Panc1 (cell line): ENCODE measurements around the gene GPC6. TPM values are rescaled to one million over a fixed set of nuclear protein-coding genes. Genes with fewer than 3 reads are reported as not detected.

Source experiments
- ATAC-seq: fragments of 200-7000 bp; cut with Tn5 transposase; 2 replicates; pipeline ENCODE4 v1.9.1; 2020; ENCODE audit warnings: mild to moderate bottlenecking, moderate library complexity
- BruUV-seq: library from RNA; stranded (reverse); fragments of 400-500 nt; replicated peaks from 2 replicates; lab custom pipeline; 2021; lab: Mats Ljungman, UMichigan
- CTCF ChIA-PET: fragments of 300-600 bp; sonication (Branson Sonifier 250); formaldehyde crosslinking; loops from one replicate; lab custom pipeline; 2022; ENCODE audit warnings: antibody characterized with exemption; lab: Charles Lee
- POLR2A ChIA-PET: fragments of 300-600 bp; sonication (Branson Sonifier 250); formaldehyde crosslinking; loops from one replicate; lab custom pipeline; 2022; ENCODE audit warnings: antibody characterized with exemption; lab: Charles Lee
- DNase-seq: peaks from one replicate; pipeline ENCODE4 v3.0.0-alpha.2; 2010; ENCODE audit warnings: low read depth, low spot score
- H3K27ac ChIP-seq: 2 replicates; pipeline ENCODE4 v1.5.1; 2011; ENCODE audit warnings: mild to moderate bottlenecking, low read length, inconsistent platforms
- H3K27me3 ChIP-seq: fragments of 200-500 bp; sonication (Bioruptor generic); 2 replicates; pipeline ENCODE4 v1.6.0; 2014; ENCODE audit warnings: low read length, inconsistent platforms; ENCODE audit not compliant: control insufficient read depth, insufficient read depth
- H3K36me3 ChIP-seq: fragments of 200-500 bp; sonication (Bioruptor generic); 2 replicates; pipeline ENCODE4 v1.5.1; 2014; ENCODE audit warnings: inconsistent platforms, mild to moderate bottlenecking, low read length, moderate library complexity; ENCODE audit not compliant: control insufficient read depth, insufficient read depth
- H3K4me1 ChIP-seq: 2 replicates; pipeline ENCODE4 v1.5.1; 2011; ENCODE audit warnings: inconsistent platforms, mild to moderate bottlenecking, low read length, moderate library complexity; ENCODE audit not compliant: control insufficient read depth, insufficient read depth
- H3K4me3 ChIP-seq, 2 experiments: 2 replicates each; pipeline ENCODE4 v1.5.1; 2011 to 2012; ENCODE audit warnings: low read depth in 2 of 2, low read length in 2 of 2, mild to moderate bottlenecking in 2 of 2, inconsistent platforms in 1 of 2, moderate library complexity in 1 of 2
- H3K9me3 ChIP-seq: fragments of 200-500 bp; sonication (Bioruptor generic); 2 replicates; pipeline ENCODE4 v1.5.1; 2014; ENCODE audit warnings: low read depth, mild to moderate bottlenecking, inconsistent platforms, low read length, moderate library complexity; ENCODE audit not compliant: control insufficient read depth, insufficient read depth
- POLR2AphosphoS5 ChIP-seq: IDR thresholded peaks from 2 replicates; pipeline ENCODE4 v1.6.1; 2012; ENCODE audit warnings: mild to moderate bottlenecking, low read depth, low read length, moderate library complexity
- SIN3A ChIP-seq: IDR thresholded peaks from 2 replicates; pipeline ENCODE4 v1.6.1; 2012; ENCODE audit warnings: low read depth, mild to moderate bottlenecking, low read length, moderate library complexity, borderline replicate concordance; ENCODE audit not compliant: insufficient read depth
- TCF7L2 ChIP-seq: IDR thresholded peaks from 2 replicates; pipeline ENCODE4 v1.6.1; 2011; ENCODE audit warnings: mild to moderate bottlenecking, low read depth, low read length, inconsistent platforms
- in situ Hi-C: cut with HindIII; loops from 2 replicates; pipeline ENCODE4 v1.10.0; 2016; ENCODE audit warnings: low sequenced_read_pairs, low pct_unique_long_range_greater_than_20kb
- intact Hi-C: fragments of 100-400 bp; cut with micrococcal nuclease; formaldehyde crosslinking; loops from one replicate; pipeline ENCODE4 v1.10.0; 2022; ENCODE audit not compliant: unreplicated experiment
- total RNA-seq: library from RNA; stranded (reverse); gene quantifications from one replicate; pipeline ENCODE4 v1.2.1, GENCODE V29; 2021; ENCODE audit not compliant: unreplicated experiment
- TF ChIP-seq, protein P1 (sequence below): fragments of 450-650 bp; IDR thresholded peaks from 2 replicates; pipeline ENCODE4 v1.5.1; 2017; ENCODE audit warnings: mild to moderate bottlenecking
- TF ChIP-seq, protein P2 (sequence below), 2 experiments: IDR thresholded peaks; 2 replicates each; pipeline ENCODE4 v1.6.1; 2011 to 2012; ENCODE audit warnings: low read depth in 2 of 2, control low read depth in 1 of 2, low read length in 1 of 2, mild to moderate bottlenecking in 1 of 2, moderate library complexity in 1 of 2; ENCODE audit not compliant: insufficient read depth in 1 of 2

Gene GPC6
- total RNA-seq, 1 experiment from 2014 or later, result 4.8 TPM

DNA sequence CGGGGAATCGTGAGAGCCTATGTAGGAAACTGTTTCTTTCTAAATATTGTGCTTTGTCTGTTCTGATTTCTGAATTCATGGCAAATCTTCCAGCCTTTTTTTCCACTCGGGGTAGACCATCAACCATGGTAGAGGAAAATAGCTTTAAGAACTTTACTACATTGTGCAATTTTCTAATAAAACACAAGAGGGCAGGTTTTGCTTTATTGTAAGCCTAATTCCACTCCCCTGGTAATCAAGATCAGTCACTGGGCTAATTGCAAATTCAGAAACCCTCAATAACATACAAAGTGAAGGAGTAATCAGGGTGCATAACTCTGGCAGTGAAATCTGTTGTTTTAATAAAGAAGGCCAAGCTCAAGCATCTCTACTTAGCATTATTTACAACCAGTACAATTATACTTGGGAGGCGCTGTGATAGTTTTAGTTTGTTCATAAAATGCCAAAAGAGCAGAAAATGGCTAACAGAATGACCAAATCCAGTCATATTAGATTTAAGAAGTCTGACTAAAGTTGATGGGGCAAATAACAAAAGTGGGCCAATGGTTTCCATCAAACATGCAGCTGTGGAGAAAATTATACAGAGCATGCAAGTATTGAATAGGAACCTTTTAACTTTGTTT is 1209.1 kb downstream of the GPC6 start:
- ATAC-seq (peak; percentile 78), DNase-seq (no peak)
- Histone ChIP-seq H3K4me3 (no peak overlapping the region), H3K4me1 (no peaks in the 10 kb centered on the region), H3K36me3 (no peaks in the 10 kb centered on the region), H3K27ac (no peak overlapping the region), H3K9me3 (no peaks in the 10 kb centered on the region), H3K27me3 (peaks cover 2% of the 10 kb centered on the region; the same call in 1 of the 2 replicates)
- in situ Hi-C loops (no loop called here), intact Hi-C loops (loop anchor here (5.0 to 10.0 kb wide), 2 partner anchors 109 to 182 kb away; no protein-coding TSS in a partner anchor)
- TF ChIP-seq, protein P1, sequence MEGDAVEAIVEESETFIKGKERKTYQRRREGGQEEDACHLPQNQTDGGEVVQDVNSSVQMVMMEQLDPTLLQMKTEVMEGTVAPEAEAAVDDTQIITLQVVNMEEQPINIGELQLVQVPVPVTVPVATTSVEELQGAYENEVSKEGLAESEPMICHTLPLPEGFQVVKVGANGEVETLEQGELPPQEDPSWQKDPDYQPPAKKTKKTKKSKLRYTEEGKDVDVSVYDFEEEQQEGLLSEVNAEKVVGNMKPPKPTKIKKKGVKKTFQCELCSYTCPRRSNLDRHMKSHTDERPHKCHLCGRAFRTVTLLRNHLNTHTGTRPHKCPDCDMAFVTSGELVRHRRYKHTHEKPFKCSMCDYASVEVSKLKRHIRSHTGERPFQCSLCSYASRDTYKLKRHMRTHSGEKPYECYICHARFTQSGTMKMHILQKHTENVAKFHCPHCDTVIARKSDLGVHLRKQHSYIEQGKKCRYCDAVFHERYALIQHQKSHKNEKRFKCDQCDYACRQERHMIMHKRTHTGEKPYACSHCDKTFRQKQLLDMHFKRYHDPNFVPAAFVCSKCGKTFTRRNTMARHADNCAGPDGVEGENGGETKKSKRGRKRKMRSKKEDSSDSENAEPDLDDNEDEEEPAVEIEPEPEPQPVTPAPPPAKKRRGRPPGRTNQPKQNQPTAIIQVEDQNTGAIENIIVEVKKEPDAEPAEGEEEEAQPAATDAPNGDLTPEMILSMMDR, result peak; percentile 60; the same call in 1 of the 2 replicates
- no peak for TF ChIP-seq SIN3A
- TF ChIP-seq, protein P2, sequence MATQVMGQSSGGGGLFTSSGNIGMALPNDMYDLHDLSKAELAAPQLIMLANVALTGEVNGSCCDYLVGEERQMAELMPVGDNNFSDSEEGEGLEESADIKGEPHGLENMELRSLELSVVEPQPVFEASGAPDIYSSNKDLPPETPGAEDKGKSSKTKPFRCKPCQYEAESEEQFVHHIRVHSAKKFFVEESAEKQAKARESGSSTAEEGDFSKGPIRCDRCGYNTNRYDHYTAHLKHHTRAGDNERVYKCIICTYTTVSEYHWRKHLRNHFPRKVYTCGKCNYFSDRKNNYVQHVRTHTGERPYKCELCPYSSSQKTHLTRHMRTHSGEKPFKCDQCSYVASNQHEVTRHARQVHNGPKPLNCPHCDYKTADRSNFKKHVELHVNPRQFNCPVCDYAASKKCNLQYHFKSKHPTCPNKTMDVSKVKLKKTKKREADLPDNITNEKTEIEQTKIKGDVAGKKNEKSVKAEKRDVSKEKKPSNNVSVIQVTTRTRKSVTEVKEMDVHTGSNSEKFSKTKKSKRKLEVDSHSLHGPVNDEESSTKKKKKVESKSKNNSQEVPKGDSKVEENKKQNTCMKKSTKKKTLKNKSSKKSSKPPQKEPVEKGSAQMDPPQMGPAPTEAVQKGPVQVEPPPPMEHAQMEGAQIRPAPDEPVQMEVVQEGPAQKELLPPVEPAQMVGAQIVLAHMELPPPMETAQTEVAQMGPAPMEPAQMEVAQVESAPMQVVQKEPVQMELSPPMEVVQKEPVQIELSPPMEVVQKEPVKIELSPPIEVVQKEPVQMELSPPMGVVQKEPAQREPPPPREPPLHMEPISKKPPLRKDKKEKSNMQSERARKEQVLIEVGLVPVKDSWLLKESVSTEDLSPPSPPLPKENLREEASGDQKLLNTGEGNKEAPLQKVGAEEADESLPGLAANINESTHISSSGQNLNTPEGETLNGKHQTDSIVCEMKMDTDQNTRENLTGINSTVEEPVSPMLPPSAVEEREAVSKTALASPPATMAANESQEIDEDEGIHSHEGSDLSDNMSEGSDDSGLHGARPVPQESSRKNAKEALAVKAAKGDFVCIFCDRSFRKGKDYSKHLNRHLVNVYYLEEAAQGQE (IDR thresholded peaks at IDR 0.05; ENCODE audit: insufficient read depth in 1 of 2, low read depth in 2 of 2, low read length in 1 of 2), result no peak
- ChIA-PET POLR2A (no interaction called here), CTCF (interaction anchor here (0.8 to 1.3 kb wide), 3 partner anchors 28 to 182 kb away, joined by 3 to 7 read pairs (median 3); no protein-coding TSS in a partner anchor)
- no TSS peak for BruUV-seq

DNA sequence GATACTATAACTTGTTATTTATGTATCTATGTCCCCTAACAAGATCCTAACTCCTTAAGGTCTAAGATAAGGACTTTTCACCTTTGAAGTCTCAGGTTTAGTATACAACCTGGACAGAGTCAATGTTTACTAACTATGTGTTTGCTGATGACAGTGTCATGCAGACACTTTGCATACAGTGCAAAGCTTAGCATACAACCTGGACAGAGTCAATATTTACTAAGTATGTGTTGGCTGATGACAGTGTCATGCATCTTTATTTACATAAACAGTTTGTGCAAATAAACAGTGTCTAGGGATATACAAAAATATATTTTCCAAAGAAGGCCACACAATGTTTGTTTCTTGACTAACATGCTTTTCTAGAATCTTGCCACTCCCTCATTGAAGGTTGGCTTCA is 1218.2 kb downstream of the GPC6 start:
- H3K4me3 ChIP-seq, result no peak overlapping the region
- TF ChIP-seq TCF7L2 (no peak), SIN3A (no peak), POLR2AphosphoS5 (no peak)
- TF ChIP-seq, protein P1, result no peak
- TF ChIP-seq, protein P2 (IDR thresholded peaks at IDR 0.05; ENCODE audit: insufficient read depth in 1 of 2, low read depth in 2 of 2, low read length in 1 of 2), result no peak
- H3K9me3 ChIP-seq, result no peaks in the 10 kb centered on the region
- DNase-seq (no peak), ATAC-seq (no peak)
- no peaks in the 10 kb centered on the region; the same call in 1 of the 2 replicates for H3K36me3 ChIP-seq
- ChIA-PET CTCF (no interaction called here), POLR2A (no interaction called here)
- no peak overlapping the region for H3K27ac ChIP-seq
- in situ Hi-C loops (no loop called here), intact Hi-C loops (no loop called here)
- H3K27me3 ChIP-seq, result no peaks in the 10 kb centered on the region; the same call in 1 of the 2 replicates
- BruUV-seq, result no TSS peak
- H3K4me1 ChIP-seq, result no peaks in the 10 kb centered on the region
